LNCAP (cell line): ENCODE measurements around the gene RSPH1.

Experiments used
- CTCF ChIP-seq: fragments of 450-650 bp; IDR thresholded peaks from 2 replicates; pipeline ENCODE4 v1.5.1; 2017; ENCODE audit warnings: mild to moderate bottlenecking

The RSPH1 gene

DNA sequence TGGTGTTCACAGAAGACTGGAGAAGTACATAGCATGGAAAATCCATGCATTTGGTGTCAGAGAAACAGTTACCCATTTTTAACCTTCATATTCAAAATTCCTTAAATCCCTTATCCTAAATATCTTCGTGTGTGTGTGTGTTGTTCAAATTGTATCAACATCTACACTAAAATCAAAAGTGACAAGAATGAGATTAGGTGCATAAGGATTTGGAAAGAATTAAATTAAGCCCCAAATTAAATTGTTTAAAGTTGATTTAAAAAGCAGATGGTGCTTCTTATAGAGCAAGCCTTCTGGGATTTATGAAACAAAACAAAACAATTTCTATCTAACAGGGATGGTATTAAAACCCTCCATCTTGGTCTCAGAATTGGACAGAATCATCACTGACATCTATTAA, 4.7 kb downstream of the RSPH1 start:
- TF ChIP-seq CTCF: no peak

DNA sequence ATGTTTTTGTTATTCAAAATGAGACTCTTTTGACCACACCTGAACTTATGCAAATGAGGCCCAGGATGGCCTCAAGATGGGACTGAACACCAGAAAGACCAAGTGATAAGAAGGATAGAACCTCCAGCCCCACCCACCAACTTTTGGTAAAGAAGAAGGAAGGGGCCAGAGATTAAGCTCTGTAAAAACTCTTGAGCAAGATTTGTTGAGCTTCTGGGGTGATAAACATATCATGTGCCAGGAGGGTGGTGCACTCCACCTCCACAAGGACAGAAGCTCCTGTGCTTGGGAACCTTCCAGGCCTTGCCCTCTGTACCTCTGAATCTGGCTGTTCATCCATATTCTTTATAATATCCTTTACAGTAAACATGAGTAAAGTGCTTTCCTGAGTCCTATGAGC, 5.3 kb downstream of the RSPH1 start:
- no peak for TF ChIP-seq CTCF

DNA sequence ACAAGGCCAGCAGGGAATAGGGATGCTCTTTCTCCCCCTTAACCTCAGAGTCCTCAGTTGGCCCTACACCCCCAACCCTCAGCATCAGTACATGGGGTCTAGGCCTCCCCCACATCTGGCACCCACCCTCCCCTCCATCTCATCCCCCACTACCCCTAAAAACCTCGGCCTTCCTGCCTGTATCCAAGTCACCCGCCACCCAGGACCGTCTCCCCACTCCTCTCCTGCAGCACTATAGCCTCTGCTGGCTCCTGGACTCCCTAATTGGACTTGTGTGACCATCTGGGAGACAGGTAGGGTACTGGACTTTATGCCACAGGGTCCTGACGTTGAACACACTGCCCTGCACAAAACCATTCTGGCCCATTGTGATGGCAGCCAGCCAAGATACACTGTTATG, 6.0 kb downstream of the RSPH1 start:
- TF ChIP-seq CTCF: no peak

DNA sequence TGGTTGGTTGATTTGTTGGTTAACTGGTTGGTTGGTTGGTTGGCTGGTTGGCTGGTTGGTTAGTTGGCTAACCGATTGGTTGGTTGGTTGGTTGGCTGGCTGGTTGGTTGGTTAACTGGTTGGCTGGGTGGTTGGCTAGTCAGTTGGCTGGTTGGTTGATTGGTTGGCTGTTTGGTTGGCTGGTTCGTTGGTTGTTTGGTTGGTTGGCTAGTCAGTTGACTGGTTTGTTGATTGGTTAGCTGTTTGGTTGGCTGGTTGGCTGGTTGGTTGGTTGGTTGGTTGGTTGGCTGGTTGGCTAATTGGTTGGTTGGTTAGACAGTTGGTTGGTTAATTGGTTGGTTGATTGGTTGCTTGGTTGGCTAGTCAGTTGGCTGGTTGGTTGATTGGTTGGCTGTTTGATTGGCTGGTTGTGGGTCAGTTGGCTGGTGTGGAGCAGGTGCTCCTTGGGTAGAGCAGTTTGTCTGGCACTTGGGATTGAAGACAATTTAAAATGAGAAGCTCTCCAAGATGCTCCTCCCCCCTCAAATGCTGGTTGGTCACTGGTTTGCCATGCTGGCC, 6.9 kb downstream of the RSPH1 start:
- no peak for TF ChIP-seq CTCF

- TF ChIP-seq CTCF: no peak
These were observed 9.5 kb downstream of the RSPH1 start for GRCh38 chr21:42486531-42486930.

- TF ChIP-seq CTCF: no peak
These were observed 10.0 kb downstream of the RSPH1 start for GRCh38 chr21:42486072-42486471.

DNA sequence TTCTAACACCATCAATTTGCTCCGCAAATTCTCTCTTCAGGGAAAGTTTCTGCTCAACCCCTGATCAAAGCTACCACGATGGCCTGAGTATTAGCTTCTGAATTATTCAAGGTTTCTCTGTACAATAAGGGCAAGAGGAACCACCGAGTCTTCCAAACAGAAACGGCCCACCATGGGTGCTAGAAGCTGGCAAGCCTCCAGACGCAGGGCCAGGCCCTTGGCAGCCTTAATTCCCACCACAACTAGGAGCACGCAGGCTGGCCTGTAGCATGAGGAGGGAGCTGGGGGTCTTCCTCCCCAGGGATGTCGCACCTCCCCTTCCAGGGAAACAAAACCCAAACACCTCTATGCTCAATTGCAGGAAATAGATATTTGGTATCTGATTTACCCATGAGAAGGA, 11.1 kb downstream of the RSPH1 start:
- TF ChIP-seq CTCF: no peak

DNA sequence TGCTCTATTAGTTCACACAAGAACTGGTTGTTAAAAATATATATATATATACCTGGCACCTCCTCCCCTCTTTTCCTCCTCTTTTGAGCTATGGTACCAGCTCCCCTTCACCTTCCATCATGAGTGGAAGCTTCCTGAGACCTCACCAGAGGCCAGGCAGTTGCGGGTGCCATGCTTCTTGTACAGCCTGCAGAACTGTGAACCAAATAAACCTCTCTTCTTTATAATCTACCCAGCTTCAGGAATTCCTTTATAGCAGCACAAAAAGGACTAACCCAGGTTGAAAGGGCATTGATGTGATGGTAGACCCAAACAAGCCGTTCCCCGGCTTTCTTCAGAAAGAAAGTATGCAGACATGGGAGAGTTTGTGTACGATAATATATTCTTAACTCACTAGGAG, 14.9 kb downstream of the RSPH1 start:
- no peak for TF ChIP-seq CTCF
